Astrocyte of the cerebellum (primary cell): ENCODE data around the gene TM7SF3.

Experiments
- DNase-seq: peaks from one replicate; pipeline ENCODE4 v3.0.0-alpha.2; 2011; ENCODE audit warnings: low read depth
- H3K4me3 ChIP-seq: 2 replicates; pipeline ENCODE4 v1.5.1; 2011; ENCODE audit warnings: mild to moderate bottlenecking, low read depth, low read length, moderate library complexity
- CTCF ChIP-seq: IDR thresholded peaks from 2 replicates; pipeline ENCODE4 v1.5.1; 2012; ENCODE audit warnings: low read length, low read depth, moderate library complexity, mild to moderate bottlenecking; ENCODE audit errors: missing control alignments
- in situ Hi-C: cut with HindIII; loops from 2 replicates; pipeline ENCODE4 v1.10.0; 2017; ENCODE audit warnings: low sequenced_read_pairs

The TM7SF3 gene

GRCh38 chr12:26987634-26988424, 26.4 kb downstream of the TM7SF3 start:
- DNase-seq: no peak
- H3K4me3 ChIP-seq: no peak overlapping the region
- no peak for TF ChIP-seq CTCF
- in situ Hi-C loops: no loop called here

GRCh38 chr12:26982866-26983265, 31.3 kb downstream of the TM7SF3 start:
- no peak for TF ChIP-seq CTCF
- no peak for DNase-seq
- no peak overlapping the region for H3K4me3 ChIP-seq
- in situ Hi-C loops: no loop called here

- no peak for TF ChIP-seq CTCF
- H3K4me3 ChIP-seq: no peak overlapping the region
- no peak for DNase-seq
- in situ Hi-C loops: no loop called here
Observed at GRCh38 chr12:26979733-26980132, 34.5 kb downstream of the TM7SF3 start.

- H3K4me3 ChIP-seq: no peak overlapping the region
- TF ChIP-seq CTCF: no peak
- in situ Hi-C loops: no loop called here
- DNase-seq: no peak
Observed at GRCh38 chr12:26978801-26979200, 35.4 kb downstream of the TM7SF3 start.

GRCh38 chr12:26976687-26977086, 37.5 kb downstream of the TM7SF3 start:
- no peak for DNase-seq
- no peak overlapping the region for H3K4me3 ChIP-seq
- in situ Hi-C loops: no loop called here
- TF ChIP-seq CTCF: no peak

- no peak overlapping the region for H3K4me3 ChIP-seq
- TF ChIP-seq CTCF: no peak
- no peak for DNase-seq
- in situ Hi-C loops: no loop called here
Observed at GRCh38 chr12:26971963-26972362, 42.2 kb downstream of the TM7SF3 start.

GRCh38 chr12:26970136-26970535, 44.0 kb downstream of the TM7SF3 start:
- no peak overlapping the region for H3K4me3 ChIP-seq
- in situ Hi-C loops: no loop called here
- no peak for DNase-seq
- TF ChIP-seq CTCF: no peak
